Erythroblast (primary cell): ENCODE results near the gene CD7.

Experiments
- GATA1 ChIP-seq: IDR thresholded peaks from 2 replicates; pipeline ENCODE4 v1.6.1; 2011; ENCODE audit warnings: low read depth, mild to moderate bottlenecking, control low read depth, low read length, moderate library complexity
- POLR2A ChIP-seq: IDR thresholded peaks from 2 replicates; pipeline ENCODE4 v1.6.1; 2011; ENCODE audit warnings: mild to moderate bottlenecking, low read length

GRCh38 chr17:82318772-82319606, 1.6 kb upstream of the CD7 start:
- no peak for TF ChIP-seq GATA1
- TF ChIP-seq POLR2A, result no peak
